Coronary artery (tissue), 2 donors: ENCODE results near the gene TMEM158.

Source experiments
- DNase-seq: peaks from one replicate; pipeline ENCODE4 v3.0.0-alpha.2; 2017; ENCODE audit warnings: low spot score
- H3K27ac ChIP-seq, 2 donors: fragments of 200-600 bp; sonication (generic); one replicate each; pipeline ENCODE4 v1.5.1; 2016 to 2019
- H3K4me3 ChIP-seq: fragments of 200-600 bp; sonication (generic); 2 replicates; pipeline ENCODE4 v1.5.1; 2016; ENCODE audit warnings: mild to moderate bottlenecking, moderate library complexity
- CTCF ChIP-seq: fragments of 200-600 bp; sonication (generic); IDR thresholded peaks from one replicate; pipeline ENCODE4 v1.5.1; 2019; ENCODE audit warnings: antibody characterized with exemption

Gene TMEM158

GRCh38 chr3:45204136-45204535 lies 22.0 kb downstream of the TMEM158 start:
- no peak for TF ChIP-seq CTCF
- DNase-seq, result no peak
- no peak overlapping the region for H3K27ac ChIP-seq

GRCh38 chr3:45199837-45200648 lies 26.0 kb downstream of the TMEM158 start:
- no peak for TF ChIP-seq CTCF
- DNase-seq, result no peak
- no peak overlapping the region for H3K27ac ChIP-seq
- no peak overlapping the region for H3K4me3 ChIP-seq

More at GRCh38 chr3:45204136-45204535, 22.0 kb downstream of the TMEM158 start:
- no peak overlapping the region for H3K4me3 ChIP-seq

- no peak overlapping the region for H3K4me3 ChIP-seq
- no peak overlapping the region for H3K27ac ChIP-seq
Measured at GRCh38 chr3:45198264-45199260, 27.5 kb downstream of the TMEM158 start.

GRCh38 chr3:45194791-45195190 lies 31.3 kb downstream of the TMEM158 start:
- no peak for TF ChIP-seq CTCF
- H3K4me3 ChIP-seq, result no peak overlapping the region
- no peak for DNase-seq
- no peak overlapping the region for H3K27ac ChIP-seq

More at GRCh38 chr3:45198264-45199260, 27.5 kb downstream of the TMEM158 start:
- TF ChIP-seq CTCF, result no peak
- no peak for DNase-seq

- H3K4me3 ChIP-seq, result no peak overlapping the region
- DNase-seq, result no peak
- no peak overlapping the region for H3K27ac ChIP-seq
- TF ChIP-seq CTCF, result no peak
Measured at GRCh38 chr3:45191924-45192417, 34.1 kb downstream of the TMEM158 start.

- TF ChIP-seq CTCF, result no peak
- no peak overlapping the region for H3K4me3 ChIP-seq
- DNase-seq, result no peak
- H3K27ac ChIP-seq, result no peak overlapping the region
Measured at GRCh38 chr3:45191424-45191823, 34.7 kb downstream of the TMEM158 start.
